Measurements from ENCODE around the gene HBG2.
"Not testable (repeated sequence)": the region's sequence is repeated elsewhere in the genome, so short reads cannot be mapped to it uniquely, and the experiment has no call there.

HBG2 gene

GRCh38 chr11:5280582-5281102 lies 26.1 kb upstream of the HBG2 start:
- DNase-seq, result no peak

DNA sequence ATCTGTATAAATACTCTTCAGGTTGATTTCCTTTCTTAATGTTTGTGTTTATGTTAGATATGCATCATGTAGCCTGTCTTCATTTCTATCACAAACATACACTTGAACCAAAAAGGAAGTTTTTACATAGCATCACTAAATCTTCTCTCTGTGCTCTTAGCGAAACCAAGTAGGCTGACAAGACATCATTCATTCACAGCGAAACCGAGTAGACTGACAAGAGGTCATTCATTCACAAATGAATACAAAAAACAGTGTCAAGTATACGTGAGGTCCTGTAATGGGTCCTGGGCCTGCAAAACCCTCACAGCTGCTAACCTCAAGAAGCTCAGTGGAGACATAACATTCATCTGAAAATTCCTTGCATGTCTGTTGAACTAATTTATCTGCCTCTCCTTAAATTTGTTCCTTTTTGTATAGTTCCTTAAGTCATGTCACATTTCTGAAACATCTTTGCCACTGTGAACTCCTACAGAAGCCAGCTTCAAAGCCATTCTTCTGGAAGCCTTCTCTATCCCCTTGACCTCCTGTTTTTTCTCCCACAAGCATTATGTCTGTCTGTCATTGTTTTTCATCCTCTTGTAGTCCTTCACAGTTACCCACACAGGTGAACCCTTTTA lies 25.0 kb upstream of the HBG2 start:
- DNase-seq, result no peak

GRCh38 chr11:5277807-5278382 lies 23.3 kb upstream of the HBG2 start:
- no peak for DNase-seq

DNA sequence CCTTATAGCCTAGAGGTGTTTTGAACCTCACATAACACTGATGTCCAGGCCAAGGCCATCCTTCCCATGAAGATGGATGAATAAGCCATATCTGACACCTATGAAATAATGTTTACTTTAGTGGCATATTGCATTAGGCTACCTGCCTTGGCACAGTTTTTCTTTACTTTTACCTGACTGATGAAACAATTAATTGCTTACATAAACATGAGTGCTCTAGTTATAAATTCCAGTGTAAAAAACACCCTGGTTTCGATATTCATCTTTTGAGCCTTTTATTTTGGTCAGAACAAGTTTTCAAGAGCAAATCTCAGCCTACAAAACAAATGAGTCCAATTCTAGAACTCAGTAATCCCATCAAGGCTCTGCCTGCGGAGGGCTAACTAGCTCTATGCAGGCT lies 22.1 kb upstream of the HBG2 start:
- DNase-seq, result no peak

DNA sequence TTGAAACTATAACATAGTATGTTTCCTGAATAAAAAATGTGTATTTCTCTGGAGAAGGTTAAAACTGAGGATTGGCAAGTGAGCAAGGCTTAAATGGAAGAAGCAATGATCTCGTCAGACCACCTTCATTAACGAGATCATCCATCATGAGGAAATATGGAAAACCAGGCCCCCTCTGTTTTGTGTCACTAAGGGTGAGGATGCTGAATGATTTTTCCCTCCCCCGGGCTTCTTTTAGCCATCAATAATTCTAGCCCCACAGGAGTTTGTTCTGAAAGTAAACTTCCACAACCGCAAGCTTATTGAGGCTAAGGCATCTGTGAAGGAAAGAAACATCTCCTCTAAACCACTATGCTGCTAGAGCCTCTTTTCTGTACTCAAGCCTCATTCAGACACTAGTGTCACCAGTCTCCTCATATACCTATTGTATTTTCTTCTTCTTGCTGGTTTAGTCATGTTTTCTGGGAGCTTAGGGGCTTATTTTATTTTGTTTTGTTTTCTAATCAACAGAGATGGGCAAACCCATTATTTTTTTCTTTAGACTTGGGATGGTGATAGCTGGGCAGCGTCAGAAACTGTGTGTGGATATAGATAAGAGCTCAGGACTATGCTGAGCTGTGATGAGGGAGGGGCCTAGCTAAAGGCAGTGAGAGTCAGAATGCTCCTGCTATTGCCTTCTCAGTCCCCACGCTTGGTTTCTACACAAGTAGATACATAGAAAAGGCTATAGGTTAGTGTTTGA lies 21.0 kb upstream of the HBG2 start:
- no peak for DNase-seq

DNA sequence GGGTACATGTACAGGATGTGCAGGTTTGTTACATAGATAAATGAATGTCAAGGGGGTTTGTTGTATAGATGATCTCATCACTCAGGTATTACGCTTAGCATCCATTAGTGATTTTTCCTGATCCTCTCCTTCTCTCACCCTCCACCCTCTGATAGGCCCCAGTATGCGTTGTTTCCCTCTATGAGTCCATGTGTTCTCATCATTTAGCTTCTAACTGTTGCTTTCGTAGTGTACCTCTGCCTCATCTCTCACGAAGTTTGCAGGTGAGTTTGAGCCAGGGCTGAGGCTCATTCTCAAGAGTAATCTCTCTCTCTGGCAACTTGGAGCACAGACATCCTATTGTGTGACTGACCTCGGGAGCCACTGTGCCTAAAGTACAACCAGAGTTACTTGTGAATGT lies 19.8 kb upstream of the HBG2 start:
- DNase-seq, result no peak

GRCh38 chr11:5272395-5273017 lies 17.9 kb upstream of the HBG2 start:
- DNase-seq, result no peak

- no peak for DNase-seq
Observed at GRCh38 chr11:5269715-5270147, 15.2 kb upstream of the HBG2 start, which contains the start of gene HBE1. TSS of gene HBE1 (minus strand) at chr11:5269945. CDS start at chr11:5269890, 55 bp downstream.

- DNase-seq, result no peak
Observed at GRCh38 chr11:5267033-5267563, 12.5 kb upstream of the HBG2 start.

- no peak for DNase-seq
Observed at GRCh38 chr11:5266609-5267008, 12.0 kb upstream of the HBG2 start.

- no peak for DNase-seq
Observed at GRCh38 chr11:5265832-5266231, 11.3 kb upstream of the HBG2 start.

DNA sequence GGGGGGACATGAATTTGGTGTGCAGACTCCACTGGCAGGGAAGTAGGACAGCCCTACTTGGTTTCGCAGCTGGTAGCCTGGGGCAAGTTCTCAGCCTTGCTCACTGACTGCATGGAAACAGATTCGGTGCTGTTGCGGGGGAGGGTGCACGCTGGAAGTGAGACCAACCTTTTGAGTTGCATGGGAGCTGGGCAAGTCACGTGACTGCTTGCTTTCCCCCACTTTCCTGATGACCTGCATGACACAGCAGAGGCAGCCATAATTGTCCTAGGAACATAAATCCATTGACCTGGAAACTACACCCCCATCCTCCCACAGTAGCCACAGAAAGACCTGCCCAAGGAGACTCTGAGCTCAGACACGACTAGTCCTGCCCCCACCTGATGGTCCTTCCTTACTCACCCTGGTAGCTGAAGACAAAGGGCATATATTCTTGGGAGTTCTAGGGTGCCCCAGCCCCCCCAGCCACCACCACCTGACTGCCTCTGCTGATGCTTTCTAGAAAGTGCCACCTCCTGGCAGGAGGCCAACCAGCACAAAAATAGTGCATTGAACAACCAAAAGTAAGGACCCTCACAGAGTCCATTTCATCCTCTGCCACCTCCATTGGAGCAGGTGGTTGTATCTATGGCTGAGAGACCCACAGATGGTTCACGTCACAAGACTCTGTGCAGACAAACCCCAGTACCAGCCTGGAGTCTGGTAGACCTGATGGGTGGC lies 4.1 kb upstream of the HBG2 start:
- no peak for DNase-seq

DNA sequence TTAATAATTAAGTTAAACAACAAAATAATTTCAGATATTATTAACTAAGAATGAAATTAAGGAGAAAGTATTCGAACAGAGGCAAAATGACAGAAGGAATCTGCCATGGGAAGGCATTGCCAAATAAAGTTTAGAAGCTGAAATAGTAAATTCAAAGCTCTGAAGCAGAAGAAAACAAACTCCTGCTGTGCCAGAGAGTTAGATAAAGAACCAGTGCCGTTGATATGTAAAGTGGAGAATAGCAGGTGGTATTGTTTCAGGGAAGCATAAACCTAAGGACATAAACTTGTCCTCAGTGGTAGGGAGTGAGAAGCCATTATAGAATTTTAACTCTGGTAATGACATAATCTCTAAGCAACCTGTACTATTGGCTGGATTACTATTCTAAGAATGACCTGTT lies 2.7 kb upstream of the HBG2 start:
- no peak for DNase-seq

DNA sequence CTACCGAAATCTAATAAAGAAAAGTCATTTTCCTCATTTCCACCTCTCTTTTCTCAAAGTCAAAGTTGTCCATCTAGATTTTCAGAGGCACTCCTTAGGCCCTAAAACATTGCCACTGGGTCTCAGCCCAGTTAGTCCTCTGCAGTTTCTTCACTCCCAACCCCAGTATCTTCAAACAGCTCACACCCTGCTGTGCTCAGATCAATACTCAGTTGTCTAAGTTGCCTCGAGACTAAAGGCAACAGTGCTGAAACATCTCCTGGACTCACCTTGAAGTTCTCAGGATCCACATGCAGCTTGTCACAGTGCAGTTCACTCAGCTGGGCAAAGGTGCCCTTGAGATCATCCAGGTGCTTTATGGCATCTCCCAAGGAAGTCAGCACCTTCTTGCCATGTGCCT lies 558 bp downstream of the HBG2 start:
- not testable (repeated sequence) for DNase-seq

DNA sequence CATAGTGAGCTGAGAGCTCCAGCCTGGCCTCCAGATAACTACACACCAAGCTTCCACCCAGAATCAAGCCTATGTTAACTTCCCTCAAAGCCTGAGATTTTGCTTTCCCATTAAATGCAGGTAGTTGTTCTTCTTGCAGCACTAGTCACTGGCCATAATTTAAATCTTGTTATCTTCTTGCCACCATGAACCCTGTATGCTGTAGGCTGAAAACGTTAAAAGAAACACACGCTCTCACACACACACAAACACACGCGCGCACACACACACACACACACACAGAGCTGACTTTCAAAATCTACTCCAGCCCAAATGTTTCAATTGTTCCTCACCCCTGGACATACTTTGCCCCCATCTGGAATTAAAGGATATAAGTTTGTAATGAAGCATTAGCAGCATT lies 1.1 kb downstream of the HBG2 start:
- DNase-seq, result not testable (repeated sequence)

DNA sequence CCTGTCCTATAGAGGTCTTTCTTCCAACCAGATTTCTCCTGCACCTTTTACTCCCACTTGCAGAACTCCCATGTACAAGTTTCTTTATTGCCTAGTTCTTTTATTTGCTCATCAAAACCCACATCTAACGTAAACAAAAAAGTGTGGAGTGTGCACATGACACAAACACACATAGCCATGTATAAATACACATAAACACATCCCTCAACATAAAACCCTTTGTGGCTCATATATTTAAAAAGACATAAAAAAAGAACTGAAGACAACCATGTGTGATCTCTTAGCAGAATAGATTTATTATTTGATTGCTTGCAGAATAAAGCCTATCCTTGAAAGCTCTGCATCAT lies 1.7 kb downstream of the HBG2 start:
- no peak for DNase-seq

GRCh38 chr11:5252192-5252918 lies 2.2 kb downstream of the HBG2 start:
- DNase-seq, result no peak

- no peak for DNase-seq
Observed at GRCh38 chr11:5251746-5252145, 2.8 kb downstream of the HBG2 start.

DNA sequence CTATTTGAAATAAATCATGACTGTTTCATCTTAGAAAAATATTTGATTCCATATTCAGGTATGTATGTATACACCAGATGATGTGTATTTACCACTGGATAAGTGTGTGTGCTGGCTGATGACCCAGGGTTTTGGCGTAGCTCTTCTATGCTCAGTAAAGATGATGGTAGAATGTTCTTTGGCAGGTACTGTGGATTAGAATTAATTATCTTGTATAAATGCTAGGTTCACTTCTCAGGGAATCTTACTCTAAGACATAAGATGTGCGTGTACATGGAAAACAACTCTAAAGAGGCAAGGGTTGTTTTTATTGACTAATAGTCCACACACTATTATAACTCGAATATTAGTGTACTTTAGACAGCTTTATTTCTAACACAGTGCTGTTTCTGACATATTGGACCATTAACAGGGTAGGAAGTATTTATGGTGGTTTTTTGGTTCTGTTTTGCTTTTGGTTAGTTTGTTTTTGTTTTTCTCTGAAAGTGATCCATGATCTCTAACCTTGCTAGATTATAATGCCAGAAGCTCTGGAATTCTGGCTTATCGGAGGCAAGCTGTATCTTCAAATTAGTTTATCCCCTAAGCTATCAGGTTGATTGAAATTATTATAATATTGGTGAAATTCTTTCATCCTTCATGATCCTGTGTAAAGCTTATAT lies 3.9 kb downstream of the HBG2 start:
- DNase-seq, result no peak

DNA sequence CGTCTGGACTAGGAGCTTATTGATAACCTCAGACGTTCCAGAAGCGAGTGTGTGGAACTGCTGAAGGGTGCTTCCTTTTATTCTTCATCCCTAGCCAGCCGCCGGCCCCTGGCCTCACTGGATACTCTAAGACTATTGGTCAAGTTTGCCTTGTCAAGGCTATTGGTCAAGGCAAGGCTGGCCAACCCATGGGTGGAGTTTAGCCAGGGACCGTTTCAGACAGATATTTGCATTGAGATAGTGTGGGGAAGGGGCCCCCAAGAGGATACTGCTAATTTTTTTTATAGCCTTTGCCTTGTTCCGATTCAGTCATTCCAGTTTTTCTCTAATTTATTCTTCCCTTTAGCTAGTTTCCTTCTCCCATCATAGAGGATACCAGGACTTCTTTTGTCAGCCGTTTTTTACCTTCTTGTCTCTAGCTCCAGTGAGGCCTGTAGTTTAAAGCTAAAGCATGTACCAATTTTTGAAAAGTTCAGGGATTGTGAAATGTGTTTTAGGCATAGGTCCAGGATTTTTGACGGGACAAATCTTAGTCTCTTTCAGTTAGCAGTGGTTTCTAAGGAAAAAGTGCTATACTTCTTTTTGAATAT lies 4.7 kb downstream of the HBG2 start, which contains the start of gene HBG1:
TSS of gene HBG1 (minus strand) at position 51 of the 590 bp plus-strand sequence. CDS start 53 bp downstream, outside the sequence.
- not testable (repeated sequence) for DNase-seq

GRCh38 chr11:5248498-5248897 lies 6.1 kb downstream of the HBG2 start:
- not testable (repeated sequence) for DNase-seq

All from NCI-H1436 (cell line).